ENCODE data around the gene KCNIP1. TPM values are rescaled to one million over a fixed set of nuclear protein-coding genes. Genes with fewer than 3 reads are reported as not detected.

Gene KCNIP1
- total RNA-seq, 1 donor from 2014 or later = 12.6 TPM

- Mint-ChIP-seq H3K4me1 (ENCODE audit: unreplicated experiment) (no peaks in the 10 kb centered on the region), H3K36me3 (ENCODE audit: unreplicated experiment) (no peaks in the 10 kb centered on the region), H3K4me3 (ENCODE audit: unreplicated experiment) (no peak overlapping the region), H3K9me3 (ENCODE audit: unreplicated experiment) (no peaks in the 10 kb centered on the region), H3K27me3 (ENCODE audit: unreplicated experiment) (peaks cover 11% of the 10 kb centered on the region), H3K27ac (ENCODE audit: unreplicated experiment) (no peak overlapping the region)
- TF ChIP-seq CTCF (IDR thresholded peaks at IDR 0.05) = no peak
- no peak for DNase-seq (ENCODE audit: extremely low spot score, unreplicated experiment)
These were observed 156.7 kb downstream of the KCNIP1 start for GRCh38 chr5:170660531-170660930.

DNA sequence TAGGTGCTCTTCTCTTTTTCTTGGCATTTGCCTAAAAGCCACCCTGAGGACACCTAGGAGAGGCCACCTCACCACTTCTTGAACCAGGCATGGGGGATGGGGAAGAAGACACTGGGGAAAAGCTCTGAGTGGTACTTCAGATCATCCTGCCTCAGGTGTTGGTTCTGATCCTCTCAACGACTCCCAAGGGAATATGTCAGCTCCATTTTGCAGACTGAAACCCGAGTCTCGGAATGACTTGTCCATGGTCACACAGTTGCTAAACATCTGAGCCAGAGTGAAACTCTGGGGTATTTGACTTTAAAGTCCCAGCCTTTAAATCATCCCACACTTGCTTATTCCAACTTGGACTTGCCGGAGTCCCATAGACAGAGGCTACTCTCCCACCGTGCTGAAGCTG is 159.1 kb downstream of the KCNIP1 start:
- Mint-ChIP-seq H3K36me3 (ENCODE audit: unreplicated experiment) (no peaks in the 10 kb centered on the region), H3K4me1 (ENCODE audit: unreplicated experiment) (no peaks in the 10 kb centered on the region), H3K27ac (ENCODE audit: unreplicated experiment) (no peak overlapping the region), H3K4me3 (ENCODE audit: unreplicated experiment) (no peak overlapping the region), H3K9me3 (ENCODE audit: unreplicated experiment) (no peaks in the 10 kb centered on the region), H3K27me3 (ENCODE audit: unreplicated experiment) (peaks cover 8% of the 10 kb centered on the region)
- no peak for DNase-seq (ENCODE audit: extremely low spot score, unreplicated experiment)
- no peak for TF ChIP-seq CTCF (IDR thresholded peaks at IDR 0.05)

DNA sequence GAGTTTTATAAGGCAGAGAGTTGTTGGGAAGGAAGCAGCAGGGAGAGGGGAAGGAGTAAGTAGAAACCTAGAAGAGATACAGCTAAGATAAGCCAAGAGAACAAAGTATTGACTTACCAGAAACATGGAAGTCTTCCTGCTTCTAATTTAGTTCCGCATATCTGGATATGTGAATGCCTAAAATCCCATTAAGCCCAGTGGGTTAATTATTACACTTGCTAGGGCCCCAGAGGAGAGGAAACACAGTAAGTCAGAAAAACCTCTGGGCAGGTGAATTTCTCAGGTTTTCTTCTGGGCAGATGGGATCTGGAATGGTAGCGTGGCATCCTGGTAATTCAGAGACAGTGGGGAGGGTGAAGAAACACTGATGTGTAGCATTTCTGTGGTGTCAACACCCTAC is 175.0 kb downstream of the KCNIP1 start:
- Mint-ChIP-seq H3K4me3 (ENCODE audit: unreplicated experiment) (no peak overlapping the region), H3K9me3 (ENCODE audit: unreplicated experiment) (no peaks in the 10 kb centered on the region), H3K27ac (ENCODE audit: unreplicated experiment) (no peak overlapping the region), H3K4me1 (ENCODE audit: unreplicated experiment) (peaks cover 9% of the 10 kb centered on the region), H3K36me3 (ENCODE audit: unreplicated experiment) (no peaks in the 10 kb centered on the region), H3K27me3 (ENCODE audit: unreplicated experiment) (peaks cover 56% of the 10 kb centered on the region)
- no peak for TF ChIP-seq CTCF (IDR thresholded peaks at IDR 0.05)
- no peak for DNase-seq (ENCODE audit: extremely low spot score, unreplicated experiment)

GRCh38 chr5:170681013-170681433 is 177.2 kb downstream of the KCNIP1 start:
- Mint-ChIP-seq H3K36me3 (ENCODE audit: unreplicated experiment) (no peaks in the 10 kb centered on the region), H3K9me3 (ENCODE audit: unreplicated experiment) (no peaks in the 10 kb centered on the region), H3K27me3 (ENCODE audit: unreplicated experiment) (peaks cover 58% of the 10 kb centered on the region), H3K4me1 (ENCODE audit: unreplicated experiment) (peaks cover 9% of the 10 kb centered on the region), H3K27ac (ENCODE audit: unreplicated experiment) (no peak overlapping the region), H3K4me3 (ENCODE audit: unreplicated experiment) (peak overlapping the region; percentile 55)
- TF ChIP-seq CTCF (IDR thresholded peaks at IDR 0.05) = no peak
- no peak for DNase-seq (ENCODE audit: extremely low spot score, unreplicated experiment)

DNA sequence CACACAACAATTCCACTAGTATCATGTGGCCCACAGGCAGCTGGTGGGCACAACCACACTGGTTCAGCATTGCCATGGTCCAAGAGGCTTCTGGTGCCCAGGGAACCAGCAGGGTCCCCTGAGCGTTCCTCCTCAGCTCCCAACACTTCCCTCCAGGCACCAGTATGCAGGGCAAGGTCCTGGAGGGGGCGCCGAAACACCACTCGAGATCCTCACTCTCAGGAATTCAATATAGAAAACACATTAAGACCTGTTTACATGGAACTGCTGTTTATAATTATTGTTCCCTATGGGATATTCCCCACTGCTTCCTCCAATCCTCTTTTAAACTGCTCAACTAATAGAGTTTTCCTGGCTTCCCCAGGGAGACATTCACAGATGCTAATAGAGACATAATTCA is 187.8 kb downstream of the KCNIP1 start:
- Mint-ChIP-seq H3K4me1 (ENCODE audit: unreplicated experiment) (no peaks in the 10 kb centered on the region), H3K9me3 (ENCODE audit: unreplicated experiment) (no peaks in the 10 kb centered on the region), H3K27me3 (ENCODE audit: unreplicated experiment) (peaks cover 51% of the 10 kb centered on the region), H3K27ac (ENCODE audit: unreplicated experiment) (no peak overlapping the region), H3K36me3 (ENCODE audit: unreplicated experiment) (no peaks in the 10 kb centered on the region), H3K4me3 (ENCODE audit: unreplicated experiment) (no peak overlapping the region)
- TF ChIP-seq CTCF (IDR thresholded peaks at IDR 0.05) = no peak
- DNase-seq (ENCODE audit: extremely low spot score, unreplicated experiment) = no peak

All from osteocyte (in vitro differentiated cells).